SHP77 (cell line): ENCODE measurements around the gene KDM4B.

Source experiments
- DNase-seq, 2 experiments: peaks; one replicate each; lab custom pipeline; 2025; lab: John Stamatoyannopoulos, UW

KDM4B gene

GRCh38 chr19:5012688-5013457 lies 44.0 kb downstream of the KDM4B start:
- no peak for DNase-seq

- DNase-seq: no peak
Observed at GRCh38 chr19:5013761-5014160, 44.8 kb downstream of the KDM4B start.

DNA sequence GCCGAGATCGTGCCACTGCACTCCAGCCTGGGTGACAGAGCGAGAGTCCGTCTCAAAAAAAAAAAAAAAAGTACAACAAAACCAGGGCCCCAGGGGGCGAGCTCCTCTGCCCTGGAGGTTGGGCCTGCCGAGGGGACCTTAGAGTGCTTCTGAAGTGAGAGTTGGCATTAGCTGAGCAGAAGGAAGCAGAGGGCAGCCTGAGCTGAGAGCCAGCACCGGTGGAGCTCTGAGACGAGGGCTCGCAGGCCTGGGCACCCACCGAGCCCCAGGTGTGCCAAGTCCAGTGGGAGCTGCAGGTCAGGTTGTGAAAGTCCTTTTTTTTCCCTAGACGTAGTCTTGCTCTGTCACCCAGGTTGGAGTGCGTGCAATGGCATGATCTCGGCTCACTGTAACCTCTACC lies 46.0 kb downstream of the KDM4B start:
- no peak for DNase-seq

- DNase-seq: no peak
Observed at GRCh38 chr19:5016268-5016667, 47.4 kb downstream of the KDM4B start.

DNA sequence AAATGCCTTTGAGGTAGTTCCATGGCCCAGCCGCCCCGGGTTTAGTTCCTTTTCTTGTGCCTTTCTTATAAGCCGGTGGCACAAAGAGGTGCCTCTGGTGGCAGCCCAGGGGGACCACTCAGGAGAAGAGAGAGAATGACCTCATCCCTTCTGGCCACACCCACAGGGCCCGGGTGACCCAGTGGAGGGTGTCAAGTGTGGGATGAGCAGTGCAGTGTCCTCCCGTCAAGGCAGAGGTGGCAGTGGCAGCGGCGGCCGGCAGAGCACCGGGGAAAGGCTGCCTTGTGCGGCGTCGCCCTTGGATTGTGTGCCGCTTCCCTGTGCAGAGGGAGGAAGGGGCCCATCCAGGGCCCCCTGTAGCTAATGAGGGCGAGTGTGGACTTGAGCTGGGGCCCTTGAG lies 47.9 kb downstream of the KDM4B start:
- no peak for DNase-seq

DNA sequence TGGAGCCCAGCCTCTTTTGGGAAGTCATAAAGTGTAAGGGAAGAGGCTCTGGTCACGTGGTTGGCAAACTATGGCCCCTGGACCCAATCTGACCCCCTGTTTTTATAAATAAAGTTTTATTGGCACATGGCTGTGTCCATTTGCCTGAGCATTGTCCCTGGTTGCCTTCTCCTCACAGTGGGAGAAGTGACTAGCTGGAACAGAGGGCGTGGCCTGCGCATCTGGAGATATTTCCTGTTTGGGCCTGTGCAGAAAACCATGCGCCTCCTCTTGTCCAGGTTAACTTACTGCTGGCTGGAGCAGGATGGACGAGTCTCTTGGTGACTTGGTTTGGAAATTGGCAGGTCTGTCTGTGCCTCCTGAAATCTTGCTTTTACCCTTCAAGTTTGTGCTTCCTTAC lies 48.3 kb downstream of the KDM4B start:
- no peak for DNase-seq

DNA sequence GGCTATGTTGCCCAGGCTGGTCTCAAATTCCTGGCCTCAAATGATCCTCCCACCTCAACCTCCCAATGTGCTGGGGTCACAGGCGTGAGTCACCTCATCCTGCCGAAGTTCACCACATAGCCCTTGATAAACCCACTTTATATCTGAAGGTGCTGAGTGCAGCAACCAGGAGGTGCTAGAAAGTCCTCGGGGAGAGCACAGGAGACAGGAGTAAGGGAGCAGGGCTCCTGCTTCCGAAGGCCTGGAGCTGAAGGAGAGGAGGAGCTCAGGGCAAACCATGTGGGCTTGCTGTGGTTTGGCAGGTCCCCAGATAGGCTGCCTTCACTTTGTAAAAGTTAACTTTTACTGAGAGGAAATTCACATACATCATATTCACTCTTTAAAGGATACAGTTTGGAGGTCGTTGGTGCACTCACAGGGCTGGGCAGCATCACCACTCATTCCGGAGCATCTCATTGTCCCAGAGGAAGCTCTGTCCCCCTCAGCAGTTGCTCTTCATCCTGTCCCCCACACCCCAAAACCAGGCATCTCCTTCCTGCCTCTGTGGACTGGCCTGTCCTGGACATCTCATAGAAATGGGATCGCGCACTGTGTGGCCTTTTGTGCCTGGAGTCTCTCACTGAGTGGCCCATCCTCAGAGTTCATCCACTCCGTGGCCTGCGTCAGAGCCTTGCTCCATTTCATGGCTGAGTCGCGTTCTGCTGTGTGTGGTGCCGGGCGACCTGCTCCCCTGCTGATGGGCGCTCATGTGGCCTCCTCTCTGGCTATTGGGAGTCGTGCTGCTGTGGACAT lies 49.5 kb downstream of the KDM4B start:
- DNase-seq: no peak

- DNase-seq: no peak
Observed at GRCh38 chr19:5020368-5020767, 51.5 kb downstream of the KDM4B start.

DNA sequence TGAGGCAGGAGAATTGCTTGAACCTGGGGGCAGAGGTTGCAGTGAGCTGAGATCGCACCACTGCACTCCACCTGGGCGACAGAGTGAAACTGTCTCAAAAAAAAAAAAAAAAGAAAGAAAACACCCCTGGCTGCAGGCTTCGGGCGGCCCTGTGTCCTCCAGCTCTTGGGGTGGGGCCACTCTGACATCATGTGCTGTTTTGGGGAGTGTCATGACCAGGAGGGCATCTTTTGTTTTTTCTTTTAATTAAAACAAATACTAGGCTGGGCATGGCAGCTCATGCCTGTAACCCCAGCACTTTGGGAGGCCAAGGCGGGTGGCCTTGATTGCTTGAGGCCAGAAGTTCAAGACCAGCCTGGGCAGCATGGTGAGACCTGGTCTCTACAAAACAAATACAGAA lies 52.1 kb downstream of the KDM4B start:
- no peak for DNase-seq

DNA sequence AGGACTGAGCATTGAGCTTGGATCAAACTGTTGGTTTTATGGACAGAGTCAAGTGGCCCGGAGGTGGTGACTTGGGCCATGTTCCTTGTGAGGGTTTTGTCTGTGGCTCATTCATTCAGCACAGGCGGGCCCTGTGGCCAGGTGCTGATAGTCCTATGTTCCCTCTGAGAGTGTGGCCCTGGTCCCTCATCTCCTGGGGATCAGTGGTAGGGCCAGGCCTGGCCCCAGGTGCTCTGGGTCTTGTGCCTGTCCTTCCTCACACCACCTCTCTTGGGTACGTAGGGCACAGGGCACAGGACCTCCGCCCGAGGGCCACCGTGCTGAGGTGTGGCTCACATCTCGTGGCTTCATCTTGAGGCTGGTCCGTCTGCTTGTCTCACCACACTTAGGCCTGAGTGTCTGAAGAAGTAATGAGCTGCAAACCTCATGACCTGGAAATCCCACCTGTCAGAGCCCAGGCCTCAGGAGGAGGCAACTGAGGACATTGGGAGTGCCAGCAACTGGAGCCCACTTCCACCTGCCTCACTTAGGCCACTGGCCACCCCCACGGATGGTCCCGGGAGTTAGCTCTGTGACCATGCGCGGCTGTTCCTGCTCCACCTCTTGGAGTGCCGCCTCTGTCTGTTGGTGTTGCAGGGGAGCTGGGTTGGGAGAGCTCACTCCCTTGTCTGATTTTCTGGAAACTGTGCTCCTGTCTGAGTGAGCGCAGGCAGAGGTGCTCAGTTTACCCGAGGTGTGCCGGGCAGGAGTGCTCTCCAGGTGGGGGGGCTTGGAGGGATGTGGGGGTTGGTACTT lies 53.4 kb downstream of the KDM4B start:
- no peak for DNase-seq

DNA sequence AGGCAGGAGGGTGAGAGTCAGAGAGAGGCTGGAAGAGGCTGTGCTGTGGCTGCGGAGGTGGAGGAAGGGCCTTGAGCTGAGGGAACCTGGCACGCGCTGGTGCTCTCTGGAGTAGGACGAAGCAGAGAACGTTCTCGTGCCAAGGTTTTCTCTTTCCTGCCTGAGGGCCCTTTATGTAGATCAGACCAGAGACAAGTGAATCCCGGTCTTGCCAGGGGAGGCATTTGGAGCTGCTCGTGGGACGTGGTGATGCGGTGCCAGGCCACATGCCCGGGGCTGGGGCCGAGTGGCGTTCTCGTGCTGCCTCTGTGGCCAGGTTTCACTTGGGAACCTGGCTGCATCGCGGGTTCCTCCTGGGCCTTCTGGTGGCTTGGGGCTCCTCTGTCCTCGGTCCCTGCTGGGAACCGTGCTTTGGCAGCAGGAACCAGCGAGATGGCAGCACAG lies 54.2 kb downstream of the KDM4B start:
- no peak for DNase-seq

DNA sequence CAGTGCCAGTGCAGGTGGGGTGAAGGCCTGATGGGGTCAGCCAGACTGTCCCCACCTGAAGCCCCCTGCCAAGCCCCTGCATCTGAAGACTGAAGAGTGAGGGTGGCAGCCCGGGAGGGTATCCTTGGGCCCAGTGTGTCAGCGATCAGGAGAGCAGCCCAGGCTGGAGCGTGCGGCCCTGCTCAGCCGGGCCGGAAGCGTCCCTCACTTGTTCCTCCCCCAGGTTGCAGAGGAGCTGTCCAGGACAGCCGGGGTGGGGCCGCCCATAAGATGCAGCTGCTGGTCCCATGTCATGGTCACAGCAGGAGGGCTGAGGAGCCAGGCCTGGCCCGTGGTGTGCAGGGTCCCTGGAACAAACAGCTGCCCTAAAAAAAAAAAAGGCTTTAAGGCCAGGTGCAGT lies 55.4 kb downstream of the KDM4B start:
- no peak for DNase-seq

GRCh38 chr19:5025027-5025426 lies 56.1 kb downstream of the KDM4B start:
- DNase-seq: no peak

DNA sequence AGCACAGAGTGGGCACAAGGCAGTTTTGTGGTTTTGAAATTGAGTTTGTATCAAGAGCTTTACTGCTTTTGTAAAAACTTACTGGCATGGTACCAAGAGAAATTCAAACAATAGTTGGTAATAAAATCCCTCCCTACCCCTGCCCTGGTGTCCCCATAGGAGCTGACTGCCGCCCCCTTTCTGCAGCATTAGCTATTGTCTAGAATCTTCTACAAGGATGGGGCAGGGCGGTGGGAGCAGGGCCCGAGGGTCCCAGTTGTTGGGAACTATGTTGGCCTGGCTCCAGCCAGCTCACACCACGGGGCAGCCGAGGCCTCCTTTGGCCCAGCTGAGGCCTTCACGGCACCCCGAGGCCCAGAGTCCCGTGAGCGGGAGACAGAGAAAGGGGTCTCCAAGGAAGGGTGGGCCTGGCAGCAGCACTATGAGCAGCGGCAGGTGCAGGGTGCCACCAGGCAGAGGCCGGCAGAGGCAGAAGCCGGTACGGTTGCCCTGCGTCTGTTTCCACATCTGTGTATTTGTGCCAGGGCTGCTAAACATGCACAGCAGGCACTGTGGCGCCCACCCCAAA lies 57.9 kb downstream of the KDM4B start:
- no peak for DNase-seq

- no peak for DNase-seq
Observed at GRCh38 chr19:5028229-5028886, 59.4 kb downstream of the KDM4B start.

DNA sequence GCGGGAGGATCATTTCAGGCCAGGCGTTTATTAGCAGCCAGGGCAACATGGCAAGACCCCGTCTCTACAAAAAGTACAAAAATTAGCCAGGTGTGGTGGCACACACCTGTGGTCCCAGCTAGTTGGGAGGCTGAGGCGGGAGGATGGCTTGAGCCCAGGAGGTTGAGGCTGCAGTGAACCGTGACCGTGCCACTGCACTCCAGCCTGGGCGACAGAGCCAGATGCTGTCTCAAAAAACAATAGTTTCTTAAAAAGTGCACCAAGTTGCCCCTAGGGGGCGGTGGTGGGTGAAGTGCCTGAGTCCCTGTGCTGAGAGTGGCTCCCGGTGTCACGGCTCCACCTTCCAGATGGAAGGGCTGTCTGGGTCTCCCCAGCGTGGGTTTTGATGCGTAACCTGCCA lies 60.7 kb downstream of the KDM4B start:
- peak; percentile 46 to 53 for DNase-seq

GRCh38 chr19:5030136-5030820 lies 61.4 kb downstream of the KDM4B start:
- no peak for DNase-seq

- DNase-seq: no peak
Observed at GRCh38 chr19:5030822-5031221, 61.9 kb downstream of the KDM4B start.

GRCh38 chr19:5031231-5032100 lies 62.6 kb downstream of the KDM4B start:
- DNase-seq: peak; percentile 73
